Measurements from ENCODE around the gene BOLA3. TPM values are rescaled to one million over a fixed set of nuclear protein-coding genes. Genes with fewer than 3 reads are reported as not detected.

The BOLA3 gene
- total and polyA plus RNA-seq, 10 of the 15 experiments (the other 5 are each of a cell fraction or from before 2014, with no cell fraction given), result 62.6 to 300 (median 134) TPM

DNA sequence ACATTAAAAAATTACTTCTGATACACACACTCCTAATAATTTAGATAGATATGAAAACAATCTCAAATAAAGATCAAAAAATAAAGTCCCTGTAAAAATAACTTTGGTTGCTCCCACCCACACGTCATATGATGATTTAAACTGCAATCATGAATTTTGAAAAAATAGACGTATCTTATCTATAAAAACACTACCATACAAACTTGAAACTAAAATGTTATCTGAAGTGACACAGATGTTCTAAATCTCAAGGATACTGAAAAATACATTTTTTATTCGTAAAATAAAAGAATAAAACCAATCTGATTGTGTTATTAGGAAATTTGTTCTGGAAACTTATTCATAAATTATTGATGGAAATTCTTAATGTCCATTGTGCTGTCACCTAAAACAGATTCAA lies 8.1 kb upstream of the BOLA3 start:
- FAIRE-seq (no peak), ATAC-seq (no peak), DNase-seq (ENCODE audit: low read depth, low spot score) (no peak)
- Histone ChIP-seq H3K27ac (ENCODE audit: control insufficient read depth, insufficient read depth) (no peak overlapping the region), H3K4me3 (no peak overlapping the region), H3K79me2 (ENCODE audit: control insufficient read depth, insufficient read depth, low read length) (peaks cover 1% of the 10 kb centered on the region), H3K4me2 (ENCODE audit: control insufficient read depth, insufficient read depth) (no peak overlapping the region), H3K9ac (ENCODE audit: control insufficient read depth, insufficient read depth, low read length) (no peak overlapping the region), H3K36me3 (ENCODE audit: control insufficient read depth in 2 of 2, insufficient read depth in 2 of 2, low read length in 1 of 2) (peaks cover 6 to 40% of the 10 kb centered on the region in 2 experiments), H3K4me1 (ENCODE audit: control insufficient read depth, insufficient read depth, low read length) (no peaks in the 10 kb centered on the region), H3K9me3 (replicated peaks; ENCODE audit: control insufficient read depth, insufficient read depth, low read length) (no peaks in the 10 kb centered on the region), H4K20me1 (ENCODE audit: control insufficient read depth, insufficient read depth) (no peaks in the 10 kb centered on the region; the same call in 1 of the 2 replicates), H3K27me3 (replicated peaks in 1 of 2; ENCODE audit: control insufficient read depth in 2 of 2, insufficient read depth in 2 of 2, low read length in 1 of 2) (no peaks in the 10 kb centered on the region), H2AFZ (ENCODE audit: control insufficient read depth, low read depth, low read length) (no peak overlapping the region)
- intact Hi-C loops (cut with micrococcal nuclease; ENCODE audit: unreplicated experiment), result no loop called here
- CTCF ChIA-PET, result interaction anchor here (0.6 to 2.2 kb wide), 8 partner anchors 17 to 332 kb away, joined by 3 to 13 read pairs (median 6); partner anchors contain the start of gene MTHFD2
- no TSS peak for BruUV-seq (replicated peaks)
- RAD21 ChIA-PET (ENCODE audit: unreplicated experiment), result interaction anchor here (0.8 kb wide), 1 partner anchor 44 kb away, joined by 3 read pairs; no protein-coding TSS in a partner anchor
- TF ChIP-seq PAX8 (IDR thresholded peaks at IDR 0.05), result no peak
- POLR2A ChIA-PET, result interaction anchor here (1.0 to 1.2 kb wide), 2 partner anchors 12 to 26 kb away, joined by 4 read pairs; no protein-coding TSS in a partner anchor
- SMC1A ChIA-PET (ENCODE audit: uncharacterized antibody, unreplicated experiment), result interaction anchor here (0.6 to 3.1 kb wide), 7 partner anchors 8 to 235 kb away, joined by 3 to 17 read pairs (median 6); partner anchors contain the start of genes MOB1A and MTHFD2
- 78% methylated on average over 3 of the region's 3 CpGs for WGBS (ENCODE audit: insufficient coverage, insufficient replicate concordance, low lambda C conversion rate, missing lambda C conversion rate)
- in situ Hi-C loops (cut with MboI), result no loop called here

GRCh38 chr2:74152954-74153353 lies 5.2 kb upstream of the BOLA3 start:
- Histone ChIP-seq H4K20me1 (ENCODE audit: control insufficient read depth, insufficient read depth) (no peaks in the 10 kb centered on the region; the same call in 1 of the 2 replicates), H3K4me2 (ENCODE audit: control insufficient read depth, insufficient read depth) (no peak overlapping the region), H3K4me1 (ENCODE audit: control insufficient read depth, insufficient read depth, low read length) (no peaks in the 10 kb centered on the region), H3K36me3 (ENCODE audit: control insufficient read depth in 2 of 2, insufficient read depth in 2 of 2, low read length in 1 of 2) (peaks cover 3 to 27% of the 10 kb centered on the region in 2 experiments; a peak in 3 of 4 replicates), H3K9me3 (replicated peaks; ENCODE audit: control insufficient read depth, insufficient read depth, low read length) (no peaks in the 10 kb centered on the region), H3K4me3 (no peak overlapping the region), H3K27ac (ENCODE audit: control insufficient read depth, insufficient read depth) (peak overlapping the region; percentile 17; the same call in 1 of the 2 replicates), H3K9ac (ENCODE audit: control insufficient read depth, insufficient read depth, low read length) (no peak overlapping the region), H3K79me2 (ENCODE audit: control insufficient read depth, insufficient read depth, low read length) (no peaks in the 10 kb centered on the region; the same call in 1 of the 2 replicates), H3K27me3 (replicated peaks in 1 of 2; ENCODE audit: control insufficient read depth in 2 of 2, insufficient read depth in 2 of 2, low read length in 1 of 2) (no peaks in the 10 kb centered on the region), H2AFZ (ENCODE audit: control insufficient read depth, low read depth, low read length) (no peak overlapping the region)
- ATAC-seq (no peak), DNase-seq (ENCODE audit: low read depth, low spot score) (no peak), FAIRE-seq (no peak)
- ChIA-PET CTCF (interaction anchor here (1.1 to 11.3 kb wide), 5 partner anchors 14 to 328 kb away, joined by 4 to 191 read pairs (median 31); partner anchors contain the start of genes MTHFD2 and STAMBP), SMC1A (ENCODE audit: uncharacterized antibody, unreplicated experiment) (interaction anchor here (0.6 to 3.1 kb wide), 8 partner anchors 11 to 333 kb away, joined by 3 to 15 read pairs (median 6); no protein-coding TSS in a partner anchor), POLR2A (interaction anchor here (0.6 kb wide), 1 partner anchor 233 kb away, joined by 4 read pairs; no protein-coding TSS in a partner anchor), RAD21 (ENCODE audit: unreplicated experiment) (interaction anchor here (0.8 to 3.7 kb wide), 2 partner anchors 245 to 330 kb away, joined by 3 to 19 read pairs; no protein-coding TSS in a partner anchor)
- no peak for TF ChIP-seq EGR1 (IDR thresholded peaks at IDR 0.05; ENCODE audit: borderline replicate concordance in 1 of 2, low read depth in 2 of 2, low read length in 2 of 2)
- TF ChIP-seq BCL11A (IDR thresholded peaks at IDR 0.05; ENCODE audit: low read depth, low read length), result no peak
- TF ChIP-seq, protein P1, sequence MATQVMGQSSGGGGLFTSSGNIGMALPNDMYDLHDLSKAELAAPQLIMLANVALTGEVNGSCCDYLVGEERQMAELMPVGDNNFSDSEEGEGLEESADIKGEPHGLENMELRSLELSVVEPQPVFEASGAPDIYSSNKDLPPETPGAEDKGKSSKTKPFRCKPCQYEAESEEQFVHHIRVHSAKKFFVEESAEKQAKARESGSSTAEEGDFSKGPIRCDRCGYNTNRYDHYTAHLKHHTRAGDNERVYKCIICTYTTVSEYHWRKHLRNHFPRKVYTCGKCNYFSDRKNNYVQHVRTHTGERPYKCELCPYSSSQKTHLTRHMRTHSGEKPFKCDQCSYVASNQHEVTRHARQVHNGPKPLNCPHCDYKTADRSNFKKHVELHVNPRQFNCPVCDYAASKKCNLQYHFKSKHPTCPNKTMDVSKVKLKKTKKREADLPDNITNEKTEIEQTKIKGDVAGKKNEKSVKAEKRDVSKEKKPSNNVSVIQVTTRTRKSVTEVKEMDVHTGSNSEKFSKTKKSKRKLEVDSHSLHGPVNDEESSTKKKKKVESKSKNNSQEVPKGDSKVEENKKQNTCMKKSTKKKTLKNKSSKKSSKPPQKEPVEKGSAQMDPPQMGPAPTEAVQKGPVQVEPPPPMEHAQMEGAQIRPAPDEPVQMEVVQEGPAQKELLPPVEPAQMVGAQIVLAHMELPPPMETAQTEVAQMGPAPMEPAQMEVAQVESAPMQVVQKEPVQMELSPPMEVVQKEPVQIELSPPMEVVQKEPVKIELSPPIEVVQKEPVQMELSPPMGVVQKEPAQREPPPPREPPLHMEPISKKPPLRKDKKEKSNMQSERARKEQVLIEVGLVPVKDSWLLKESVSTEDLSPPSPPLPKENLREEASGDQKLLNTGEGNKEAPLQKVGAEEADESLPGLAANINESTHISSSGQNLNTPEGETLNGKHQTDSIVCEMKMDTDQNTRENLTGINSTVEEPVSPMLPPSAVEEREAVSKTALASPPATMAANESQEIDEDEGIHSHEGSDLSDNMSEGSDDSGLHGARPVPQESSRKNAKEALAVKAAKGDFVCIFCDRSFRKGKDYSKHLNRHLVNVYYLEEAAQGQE (IDR thresholded peaks at IDR 0.05; ENCODE audit: low read depth, low read length), result no peak
- TF ChIP-seq BACH1 (IDR thresholded peaks at IDR 0.05; ENCODE audit: borderline replicate concordance), result no peak
- TF ChIP-seq, protein P2, sequence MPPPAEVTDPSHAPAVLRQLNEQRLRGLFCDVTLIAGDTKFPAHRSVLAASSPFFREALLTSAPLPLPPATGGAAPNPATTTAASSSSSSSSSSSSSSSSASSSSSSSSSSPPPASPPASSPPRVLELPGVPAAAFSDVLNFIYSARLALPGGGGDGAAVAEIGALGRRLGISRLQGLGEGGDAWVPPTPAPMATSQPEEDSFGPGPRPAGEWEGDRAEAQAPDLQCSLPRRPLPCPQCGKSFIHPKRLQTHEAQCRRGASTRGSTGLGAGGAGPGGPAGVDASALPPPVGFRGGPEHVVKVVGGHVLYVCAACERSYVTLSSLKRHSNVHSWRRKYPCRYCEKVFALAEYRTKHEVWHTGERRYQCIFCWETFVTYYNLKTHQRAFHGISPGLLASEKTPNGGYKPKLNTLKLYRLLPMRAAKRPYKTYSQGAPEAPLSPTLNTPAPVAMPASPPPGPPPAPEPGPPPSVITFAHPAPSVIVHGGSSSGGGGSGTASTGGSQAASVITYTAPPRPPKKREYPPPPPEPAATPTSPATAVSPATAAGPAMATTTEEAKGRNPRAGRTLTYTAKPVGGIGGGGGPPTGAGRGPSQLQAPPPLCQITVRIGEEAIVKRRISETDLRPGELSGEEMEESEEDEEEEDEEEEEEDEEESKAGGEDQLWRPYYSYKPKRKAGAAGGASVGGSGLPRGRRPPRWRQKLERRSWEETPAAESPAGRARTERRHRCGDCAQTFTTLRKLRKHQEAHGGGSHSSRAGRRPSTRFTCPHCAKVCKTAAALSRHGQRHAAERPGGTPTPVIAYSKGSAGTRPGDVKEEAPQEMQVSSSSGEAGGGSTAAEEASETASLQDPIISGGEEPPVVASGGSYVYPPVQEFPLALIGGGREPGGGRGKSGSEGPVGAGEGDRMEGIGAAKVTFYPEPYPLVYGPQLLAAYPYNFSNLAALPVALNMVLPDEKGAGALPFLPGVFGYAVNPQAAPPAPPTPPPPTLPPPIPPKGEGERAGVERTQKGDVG (CRISPR knock-in tag; IDR thresholded peaks at IDR 0.05), result no peak
- WGBS (ENCODE audit: insufficient coverage, insufficient replicate concordance, low lambda C conversion rate, missing lambda C conversion rate), result 65% methylated on average over 2 of the region's 2 CpGs
- in situ Hi-C loops (cut with MboI), result no loop called here
- no TSS peak for BruUV-seq (replicated peaks)
- intact Hi-C loops (cut with micrococcal nuclease; ENCODE audit: unreplicated experiment), result no loop called here
